ENCODE data around the gene SLC16A9.

The SLC16A9 gene

GRCh38 chr10:59718257-59718656 is 8.6 kb upstream of the SLC16A9 start:
- DNase-seq (ENCODE audit: low read depth in 2 of 2): no peak

DNA sequence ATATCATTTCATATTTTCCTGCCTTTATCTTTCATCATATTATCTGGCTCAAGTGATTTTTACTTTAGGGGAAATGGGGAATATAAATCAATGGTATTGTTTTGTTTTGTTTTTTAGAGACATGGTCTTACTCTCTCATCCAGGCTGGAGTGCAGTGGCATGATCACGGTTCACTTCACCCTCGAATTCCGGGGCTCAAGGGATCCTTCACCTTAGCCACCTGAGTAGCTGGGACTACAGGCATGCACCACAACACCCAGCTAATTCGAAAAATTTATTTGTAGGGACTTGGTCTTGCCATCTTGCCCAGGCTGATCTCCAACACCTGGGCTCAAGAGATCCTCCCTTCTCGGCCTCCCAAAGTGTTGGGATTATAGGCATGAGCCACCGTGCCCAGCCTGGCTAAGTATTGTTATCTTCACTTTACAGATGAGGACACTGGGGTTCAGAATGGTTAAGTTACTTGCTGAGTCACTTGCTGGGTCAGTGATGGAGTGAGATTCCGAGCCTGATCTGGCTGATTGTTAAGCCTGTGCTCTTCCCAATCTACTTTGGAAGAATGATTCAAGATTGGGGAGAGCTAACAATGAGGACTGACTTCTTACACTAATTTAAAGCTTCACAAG is 3.7 kb upstream of the SLC16A9 start:
- DNase-seq (ENCODE audit: low read depth in 2 of 2): no peak

DNA sequence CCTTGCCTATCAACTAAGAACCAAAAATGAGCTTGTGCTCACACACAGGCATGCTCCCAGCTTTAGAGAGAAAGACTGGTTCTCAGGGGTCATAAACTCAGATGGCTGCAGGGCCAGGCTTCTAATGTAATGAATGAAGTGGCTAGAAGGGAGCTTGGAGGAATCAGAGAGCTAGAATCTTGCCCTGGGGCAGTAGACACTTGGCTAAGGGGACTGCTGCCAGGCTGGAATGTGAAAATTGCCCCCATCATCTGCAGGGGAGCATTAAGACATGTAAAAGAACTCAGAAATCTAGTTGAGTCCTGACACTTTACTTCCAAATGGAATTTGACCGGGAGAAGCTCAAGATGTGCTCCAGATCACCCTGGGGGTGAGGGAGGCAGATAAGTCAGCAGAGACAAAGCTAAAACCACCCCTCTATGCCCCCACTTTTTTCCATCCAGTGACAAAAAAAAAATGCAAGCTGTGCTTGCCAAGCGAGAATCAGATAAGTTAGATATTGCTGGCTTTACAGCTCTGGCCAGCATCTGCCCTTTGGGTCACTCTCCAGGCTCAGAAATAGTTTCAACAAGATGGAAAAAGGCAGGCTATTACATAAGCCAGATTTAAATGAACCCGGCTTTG is 2.3 kb upstream of the SLC16A9 start:
- DNase-seq (ENCODE audit: low read depth in 2 of 2): no peak

DNA sequence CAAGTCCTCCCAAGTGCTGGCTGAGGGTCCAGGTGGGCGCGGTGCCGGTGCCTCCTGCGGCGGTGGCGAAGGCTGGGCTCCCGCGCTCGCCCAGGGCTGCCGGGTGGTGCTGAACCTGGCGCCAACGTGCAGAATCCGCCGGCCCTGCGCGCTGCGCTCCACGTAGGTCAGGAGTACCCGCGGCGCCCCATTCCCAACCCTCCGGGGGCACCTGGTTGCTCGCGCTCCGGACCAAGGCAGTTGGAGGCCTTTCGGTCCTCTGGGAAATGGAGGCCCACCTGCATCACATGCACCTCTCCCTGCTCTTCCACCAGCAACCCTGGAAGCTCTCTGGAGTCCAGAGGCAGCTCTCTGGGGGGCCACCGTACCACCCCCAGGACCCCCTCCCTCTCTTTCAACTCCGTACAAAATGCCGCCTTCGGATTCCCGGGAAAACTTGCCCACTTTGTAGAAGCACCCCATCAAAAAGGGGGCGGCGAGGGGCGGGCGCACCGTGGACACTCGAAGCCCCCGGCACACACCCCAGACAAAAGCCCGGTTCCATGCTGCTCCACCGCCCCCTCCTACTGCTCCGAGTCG is 745 bp downstream of the SLC16A9 start:
- no peak for DNase-seq (ENCODE audit: low read depth in 2 of 2)

DNA sequence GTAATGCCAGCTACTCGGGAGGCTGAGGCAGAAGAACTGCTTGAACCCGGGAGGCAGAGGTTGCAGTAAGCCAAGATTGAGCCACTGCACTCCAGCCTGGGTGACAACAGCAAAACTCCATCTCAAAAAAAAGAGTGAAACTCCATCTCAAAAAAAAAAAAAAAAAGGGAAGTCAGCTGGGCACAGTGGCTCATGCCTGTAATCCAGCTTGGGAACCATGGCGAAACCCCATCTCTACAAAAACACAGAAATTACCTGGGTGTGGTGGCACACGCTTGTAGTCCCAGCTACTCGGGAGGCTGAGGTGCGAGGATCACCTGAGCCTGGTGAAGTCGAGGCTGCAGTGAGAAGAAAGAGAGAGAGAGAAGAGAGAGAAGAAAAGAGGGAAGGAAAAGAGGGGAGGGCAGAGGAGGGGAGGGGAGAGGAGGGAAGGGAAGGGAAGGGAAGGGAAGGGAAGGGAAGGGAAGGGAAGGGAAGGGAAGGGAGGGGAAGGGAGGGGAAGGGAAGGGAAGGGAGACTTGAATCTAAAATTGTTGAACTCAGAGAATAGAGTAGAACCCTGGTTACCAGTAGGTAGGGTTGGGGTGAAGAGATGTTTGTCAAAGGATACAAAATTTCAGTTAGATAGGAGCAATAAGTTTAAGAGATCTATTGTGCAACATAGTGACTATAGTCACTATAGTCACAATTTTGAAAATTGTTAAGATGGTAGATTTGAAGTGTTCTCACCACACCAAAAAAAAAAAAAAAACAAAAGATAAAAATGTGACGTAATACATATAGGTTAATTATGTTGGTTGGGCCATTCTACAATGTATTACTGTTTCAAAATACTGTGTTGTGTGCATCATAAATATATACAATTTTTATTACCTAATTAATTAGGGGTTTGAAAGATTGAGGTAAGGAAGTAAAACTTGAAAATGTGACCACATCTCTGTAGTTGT is 2.5 kb downstream of the SLC16A9 start:
- DNase-seq (ENCODE audit: low read depth in 2 of 2): no peak

DNA sequence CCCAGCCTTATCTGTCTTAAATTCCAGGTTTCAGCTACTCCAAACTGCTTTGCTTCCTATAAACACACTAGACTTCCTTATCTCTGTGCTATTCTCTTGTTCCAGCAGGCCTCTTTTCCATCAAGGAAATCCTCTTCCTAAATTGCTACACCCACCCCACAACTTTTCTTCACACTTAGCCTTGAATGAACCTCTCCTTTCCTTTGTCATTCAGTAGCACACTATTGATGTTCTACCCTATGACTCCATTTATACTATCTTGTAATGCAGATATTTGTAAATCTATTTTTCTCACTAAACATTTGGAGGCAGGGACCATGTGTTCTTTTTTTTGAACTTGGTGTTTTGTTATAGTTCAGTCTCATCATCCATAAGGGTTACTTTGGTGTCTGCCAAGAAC is 3.7 kb downstream of the SLC16A9 start:
- no peak for DNase-seq (ENCODE audit: low read depth in 2 of 2)

- no peak for DNase-seq (ENCODE audit: low read depth in 2 of 2)
These were observed 5.0 kb downstream of the SLC16A9 start for GRCh38 chr10:59704630-59705029.

DNA sequence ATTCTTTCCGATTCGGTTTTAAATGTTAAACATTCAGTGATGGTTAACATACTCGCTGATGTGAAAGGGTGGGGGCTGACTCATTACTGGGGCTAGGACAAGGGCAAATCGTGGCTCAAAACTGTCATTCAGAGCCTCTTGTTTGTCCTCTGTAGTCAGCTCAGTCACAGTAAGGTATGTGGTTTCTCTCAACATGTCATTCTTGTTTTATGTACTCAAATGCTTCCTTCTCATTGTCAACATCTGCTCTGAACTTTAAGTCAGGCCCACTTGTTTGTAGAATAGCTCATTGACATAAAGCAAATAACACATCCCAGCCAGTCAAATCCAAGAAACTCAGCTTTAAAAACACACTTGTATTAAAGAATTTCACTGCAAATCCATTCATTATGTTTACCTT is 7.3 kb downstream of the SLC16A9 start:
- DNase-seq (ENCODE audit: low read depth in 2 of 2): no peak

- DNase-seq (ENCODE audit: low read depth in 2 of 2): no peak
These were observed 8.9 kb downstream of the SLC16A9 start for GRCh38 chr10:59700709-59701108.

GRCh38 chr10:59698326-59698725 is 11.3 kb downstream of the SLC16A9 start:
- DNase-seq (ENCODE audit: low read depth in 2 of 2): no peak

GRCh38 chr10:59695637-59696036 is 14.0 kb downstream of the SLC16A9 start:
- DNase-seq (ENCODE audit: low read depth in 2 of 2): no peak

- DNase-seq (ENCODE audit: low read depth in 2 of 2): no peak
These were observed 14.7 kb downstream of the SLC16A9 start for GRCh38 chr10:59694936-59695335.

GRCh38 chr10:59692113-59692512 is 17.5 kb downstream of the SLC16A9 start:
- DNase-seq (ENCODE audit: low read depth in 2 of 2): no peak

- DNase-seq (ENCODE audit: low read depth in 2 of 2): no peak
These were observed 20.7 kb downstream of the SLC16A9 start for GRCh38 chr10:59688921-59689351.

- no peak for DNase-seq (ENCODE audit: low read depth in 2 of 2)
These were observed 22.0 kb downstream of the SLC16A9 start for GRCh38 chr10:59687657-59688056.

GRCh38 chr10:59684006-59684405 is 25.6 kb downstream of the SLC16A9 start:
- no peak for DNase-seq (ENCODE audit: low read depth in 2 of 2)

- DNase-seq (ENCODE audit: low read depth in 2 of 2): no peak
These were observed 26.4 kb downstream of the SLC16A9 start for GRCh38 chr10:59682986-59683937.

DNA sequence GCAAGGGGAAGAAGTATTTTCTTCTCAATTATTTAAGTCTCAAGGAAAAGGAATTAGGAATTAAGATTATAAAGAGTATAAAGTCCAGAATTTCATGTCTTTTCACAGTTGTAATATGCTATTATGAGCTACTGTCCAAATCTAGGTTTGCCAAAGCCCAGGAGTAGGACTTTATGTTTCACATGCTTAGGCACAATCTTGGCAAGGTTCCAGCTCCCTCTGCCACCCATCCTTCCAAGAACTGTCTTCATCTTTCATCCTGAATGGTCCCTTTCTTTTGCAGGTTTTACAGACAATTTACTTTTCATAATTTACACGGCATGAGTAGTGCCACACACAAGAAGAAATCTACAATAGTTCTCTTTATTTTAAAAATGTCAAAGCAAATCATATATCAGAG is 29.5 kb downstream of the SLC16A9 start:
- no peak for DNase-seq (ENCODE audit: low read depth in 2 of 2)

DNA sequence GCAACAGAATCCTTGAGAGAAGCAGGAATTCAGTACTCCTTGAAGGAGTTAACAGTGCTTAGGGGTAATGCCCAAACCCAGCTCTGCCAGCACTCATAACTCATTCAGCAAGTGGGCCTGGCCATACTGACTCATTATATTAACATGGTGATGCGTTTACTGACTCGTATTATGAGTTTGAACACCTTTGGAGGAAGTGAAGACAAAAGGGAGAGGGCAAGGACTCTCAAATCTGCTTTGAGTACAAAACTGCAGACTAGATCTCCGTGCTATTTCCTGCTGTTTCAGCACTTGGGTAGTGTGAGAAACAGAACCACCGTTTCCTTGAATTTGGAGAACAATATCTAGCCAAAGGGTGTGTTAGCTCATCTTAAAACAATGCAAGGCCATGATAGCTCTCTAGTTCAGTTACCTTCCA is 30.8 kb downstream of the SLC16A9 start:
- DNase-seq (ENCODE audit: low read depth in 2 of 2): no peak

GRCh38 chr10:59677253-59677831 is 32.3 kb downstream of the SLC16A9 start:
- DNase-seq (ENCODE audit: low read depth in 2 of 2): no peak

DNA sequence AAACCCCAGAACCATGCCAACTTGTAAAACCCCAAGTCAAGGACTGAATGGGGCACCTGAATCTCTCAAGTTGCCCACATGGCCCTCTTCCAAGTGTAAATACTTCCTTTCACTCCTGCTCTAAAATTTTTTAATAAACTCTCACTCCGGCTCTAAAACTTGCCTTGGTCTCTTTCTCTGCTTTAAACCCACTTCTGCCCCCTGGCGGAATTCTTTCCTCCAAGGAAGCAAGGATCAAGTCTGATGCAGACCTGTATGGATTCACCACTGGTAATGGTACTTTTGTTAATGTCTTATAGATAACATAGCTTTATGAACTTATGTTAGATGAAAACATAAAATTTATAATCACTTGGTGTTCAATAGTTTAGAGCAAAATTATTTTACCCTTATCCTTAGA is 33.8 kb downstream of the SLC16A9 start:
- no peak for DNase-seq (ENCODE audit: low read depth in 2 of 2)

Data from stimulated activated CD8-positive, alpha-beta memory T cell treated with anti-CD3 and anti-CD28 coated beads, Interleukin-7, amount 100 ng/mL, for 1 hour (primary cell).